Colonic mucosa (tissue), 4 donors: ENCODE data around the gene CEP164. TPM values are rescaled to one million over a fixed set of nuclear protein-coding genes. Genes with fewer than 3 reads are reported as not detected.

ENCODE experiments used
- DNase-seq: peaks from one replicate; pipeline ENCODE4 v3.0.0-alpha.2; 2020
- H3K27ac ChIP-seq: fragments of 200-600 bp; one replicate; pipeline ENCODE4 v1.8.0; 2021
- H3K27me3 ChIP-seq: fragments of 200-600 bp; one replicate; pipeline ENCODE4 v1.8.0; 2021
- H3K36me3 ChIP-seq: fragments of 200-600 bp; one replicate; pipeline ENCODE4 v1.8.0; 2021
- H3K4me1 ChIP-seq: fragments of 200-600 bp; one replicate; pipeline ENCODE4 v1.8.0; 2021; ENCODE audit warnings: mild to moderate bottlenecking
- H3K4me3 ChIP-seq: fragments of 200-600 bp; one replicate; pipeline ENCODE4 v1.8.0; 2021
- H3K9ac ChIP-seq, 2 donors: one replicate each; pipeline ENCODE4 v1.7.0; 2013; ENCODE audit warnings: control low read depth in 2 of 2, low read depth in 2 of 2, low read length in 2 of 2
- H3K9me3 ChIP-seq: fragments of 200-600 bp; one replicate; pipeline ENCODE4 v1.8.0; 2021
- intact Hi-C: fragments of 100-400 bp; cut with DNase I; formaldehyde crosslinking; loops from one replicate; pipeline ENCODE4 v1.14.1; 2022
- total RNA-seq, 2 donors: library from RNA; stranded (reverse); fragmentation: NEBNext Ultra II Directional in 1 of 2; extraction: Animal tissue kit (Norgen Biotek cat#: 25700) in 1 of 2; gene quantifications; one replicate each; pipeline ENCODE4 v1.2.1, GENCODE V29; 2021
- TF ChIP-seq, protein P1 (sequence below): fragments of 200-600 bp; IDR thresholded peaks from one replicate; pipeline ENCODE4 v1.8.0; 2022; ENCODE audit warnings: antibody characterized with exemption, mild to moderate bottlenecking
- donor health status: healthy.
- donor health status: DM: no; HTN: no; CAD: no.
- donor health status: DM: no; HTN: no; CAD: no.

The CEP164 gene
- total RNA-seq, 2 donors from 2014 or later, result 12.4 to 19.2 TPM

DNA sequence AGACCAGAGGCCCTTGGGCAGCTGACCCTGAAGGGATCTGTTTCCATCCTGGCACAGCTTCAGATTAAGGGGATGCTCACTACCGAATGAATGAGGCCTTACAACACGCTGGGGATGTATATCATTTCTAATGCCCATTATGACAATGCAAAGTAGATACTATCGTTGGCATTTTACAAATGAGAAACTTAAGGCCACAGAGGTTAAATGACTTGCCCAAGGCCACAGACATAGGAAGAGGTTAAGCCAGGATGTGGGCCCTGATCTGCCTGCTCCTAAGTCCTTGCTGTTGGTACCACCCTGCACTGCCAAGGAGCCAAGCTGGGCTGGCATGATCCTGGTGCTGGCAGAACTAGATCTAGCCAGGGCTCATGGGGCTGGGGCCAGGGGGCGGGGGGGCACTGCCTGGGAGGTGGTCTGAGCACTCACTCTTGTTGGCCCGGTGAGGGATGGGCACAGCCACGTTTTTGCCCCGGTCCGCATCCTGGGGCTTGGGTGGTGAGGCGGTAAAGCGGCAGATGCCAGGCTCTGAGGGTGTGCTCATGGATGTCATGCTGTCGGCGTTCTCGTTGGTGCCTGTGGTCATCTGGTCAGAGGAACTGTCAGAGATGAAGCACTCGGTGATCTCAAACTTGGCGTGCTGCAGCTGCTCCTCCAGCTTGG is 102.8 kb downstream of the CEP164 start:
- Histone ChIP-seq H3K27ac (no peak overlapping the region), H3K9me3 (no peaks in the 10 kb centered on the region), H3K27me3 (no peaks in the 10 kb centered on the region), H3K4me3 (no peak overlapping the region), H3K4me1 (no peaks in the 10 kb centered on the region), H3K36me3 (no peaks in the 10 kb centered on the region), H3K9ac (no peak overlapping the region)
- TF ChIP-seq, protein P1, sequence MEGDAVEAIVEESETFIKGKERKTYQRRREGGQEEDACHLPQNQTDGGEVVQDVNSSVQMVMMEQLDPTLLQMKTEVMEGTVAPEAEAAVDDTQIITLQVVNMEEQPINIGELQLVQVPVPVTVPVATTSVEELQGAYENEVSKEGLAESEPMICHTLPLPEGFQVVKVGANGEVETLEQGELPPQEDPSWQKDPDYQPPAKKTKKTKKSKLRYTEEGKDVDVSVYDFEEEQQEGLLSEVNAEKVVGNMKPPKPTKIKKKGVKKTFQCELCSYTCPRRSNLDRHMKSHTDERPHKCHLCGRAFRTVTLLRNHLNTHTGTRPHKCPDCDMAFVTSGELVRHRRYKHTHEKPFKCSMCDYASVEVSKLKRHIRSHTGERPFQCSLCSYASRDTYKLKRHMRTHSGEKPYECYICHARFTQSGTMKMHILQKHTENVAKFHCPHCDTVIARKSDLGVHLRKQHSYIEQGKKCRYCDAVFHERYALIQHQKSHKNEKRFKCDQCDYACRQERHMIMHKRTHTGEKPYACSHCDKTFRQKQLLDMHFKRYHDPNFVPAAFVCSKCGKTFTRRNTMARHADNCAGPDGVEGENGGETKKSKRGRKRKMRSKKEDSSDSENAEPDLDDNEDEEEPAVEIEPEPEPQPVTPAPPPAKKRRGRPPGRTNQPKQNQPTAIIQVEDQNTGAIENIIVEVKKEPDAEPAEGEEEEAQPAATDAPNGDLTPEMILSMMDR, result no peak
- no peak for DNase-seq
- intact Hi-C loops, result no loop called here

DNA sequence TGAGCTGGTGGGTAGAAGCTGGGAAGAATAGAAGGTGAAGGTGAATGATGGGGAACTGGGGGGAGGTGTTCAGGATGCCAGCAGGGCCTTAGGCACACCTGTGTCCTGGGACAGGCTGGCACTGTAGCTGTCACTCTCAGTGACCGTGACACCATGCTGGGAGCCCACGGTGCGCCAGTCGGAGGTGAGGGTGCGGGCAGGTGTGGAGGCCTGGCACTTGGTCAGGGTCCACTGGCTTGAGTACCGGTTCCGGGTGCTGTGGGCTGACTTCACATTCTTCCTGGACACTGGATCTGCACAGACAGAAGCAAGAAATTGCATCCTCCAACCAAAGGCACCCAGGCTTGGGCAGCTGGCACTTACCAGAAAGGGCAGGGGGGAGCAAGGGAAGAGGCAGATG is 103.8 kb downstream of the CEP164 start:
- no peaks in the 10 kb centered on the region for H3K4me1 ChIP-seq
- TF ChIP-seq, protein P1, result no peak
- H3K9ac ChIP-seq, result no peak overlapping the region
- no peaks in the 10 kb centered on the region for H3K27me3 ChIP-seq
- DNase-seq, result no peak
- intact Hi-C loops, result no loop called here
- no peaks in the 10 kb centered on the region for H3K36me3 ChIP-seq
- no peaks in the 10 kb centered on the region for H3K9me3 ChIP-seq
- no peak overlapping the region for H3K4me3 ChIP-seq
- no peak overlapping the region for H3K27ac ChIP-seq

DNA sequence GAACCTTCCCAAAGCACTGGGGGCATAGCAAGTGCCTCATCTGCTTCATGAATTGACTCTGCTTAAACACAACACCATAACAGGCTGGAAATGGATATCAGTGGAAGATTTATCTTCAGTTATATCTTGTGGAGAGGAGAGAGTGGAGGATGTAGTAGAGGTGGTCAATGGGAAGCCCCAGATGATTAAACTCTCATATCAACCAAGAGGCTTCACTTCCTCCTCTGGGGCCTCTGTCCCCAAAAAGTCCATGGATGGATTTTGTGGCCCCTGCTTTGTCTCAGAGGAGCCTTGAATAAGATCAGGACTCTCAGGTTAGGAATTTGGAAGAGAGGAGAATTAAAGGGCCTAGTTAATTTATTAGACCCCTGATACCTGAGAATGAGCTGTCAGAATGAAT is 106.1 kb downstream of the CEP164 start:
- H3K9me3 ChIP-seq, result no peaks in the 10 kb centered on the region
- H3K36me3 ChIP-seq, result no peaks in the 10 kb centered on the region
- no peak overlapping the region for H3K9ac ChIP-seq
- intact Hi-C loops, result no loop called here
- H3K4me1 ChIP-seq, result no peaks in the 10 kb centered on the region
- H3K27ac ChIP-seq, result no peak overlapping the region
- TF ChIP-seq, protein P1, result no peak
- H3K4me3 ChIP-seq, result no peak overlapping the region
- no peaks in the 10 kb centered on the region for H3K27me3 ChIP-seq
- no peak for DNase-seq

DNA sequence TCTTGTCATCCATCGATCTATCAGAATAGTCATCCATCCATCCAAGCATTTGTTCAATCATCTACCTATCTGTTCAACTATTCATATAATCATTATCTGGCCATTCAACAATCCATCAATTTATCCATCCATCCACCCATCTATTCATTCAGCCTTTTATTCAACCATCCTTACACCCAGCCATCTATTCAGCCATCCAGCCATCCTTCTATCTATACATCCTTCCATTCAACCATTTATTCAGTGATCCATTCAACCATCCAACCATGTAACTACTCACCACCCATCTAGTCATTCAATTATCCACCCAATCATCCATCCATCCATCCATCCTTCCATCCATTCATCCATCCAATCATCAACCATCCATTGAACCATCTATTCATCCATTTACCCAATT is 106.8 kb downstream of the CEP164 start:
- Histone ChIP-seq H3K4me1 (no peaks in the 10 kb centered on the region), H3K27me3 (no peaks in the 10 kb centered on the region), H3K4me3 (no peak overlapping the region), H3K27ac (no peak overlapping the region), H3K36me3 (no peaks in the 10 kb centered on the region), H3K9ac (no peak overlapping the region), H3K9me3 (no peaks in the 10 kb centered on the region)
- no peak for DNase-seq
- TF ChIP-seq, protein P1, result no peak
- intact Hi-C loops, result no loop called here

DNA sequence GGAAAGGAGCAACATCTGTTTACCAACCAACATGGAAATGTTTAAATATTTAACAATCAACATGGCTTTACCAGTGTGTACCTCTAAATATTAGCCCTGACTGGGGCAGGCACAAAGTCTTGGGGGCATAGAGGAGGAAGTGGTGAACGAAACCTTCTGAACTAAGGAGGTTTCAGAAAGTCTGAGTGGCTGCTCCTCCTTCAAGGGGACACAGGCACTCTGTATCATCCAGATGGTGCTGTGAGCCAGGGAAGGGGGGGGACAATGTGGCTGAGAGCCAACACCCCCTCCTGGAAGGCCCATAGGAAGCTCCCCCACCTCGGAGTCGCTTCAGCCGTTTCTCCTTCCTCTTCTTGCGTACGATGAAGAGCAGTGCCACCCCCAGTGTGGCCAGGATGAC is 107.7 kb downstream of the CEP164 start:
- H3K9ac ChIP-seq, result no peak overlapping the region
- TF ChIP-seq, protein P1, result no peak
- no peaks in the 10 kb centered on the region for H3K36me3 ChIP-seq
- no peaks in the 10 kb centered on the region for H3K9me3 ChIP-seq
- H3K4me1 ChIP-seq, result no peaks in the 10 kb centered on the region
- H3K27me3 ChIP-seq, result no peaks in the 10 kb centered on the region
- H3K27ac ChIP-seq, result no peak overlapping the region
- no peak overlapping the region for H3K4me3 ChIP-seq
- intact Hi-C loops, result no loop called here
- no peak for DNase-seq
